ENCODE measurements around the gene MARVELD1. TPM values are rescaled to one million over a fixed set of nuclear protein-coding genes. Genes with fewer than 3 reads are reported as not detected.

The MARVELD1 gene
- total and polyA plus RNA-seq, 9 donors, result 16.2 to 58.5 (median 40.2) TPM

DNA sequence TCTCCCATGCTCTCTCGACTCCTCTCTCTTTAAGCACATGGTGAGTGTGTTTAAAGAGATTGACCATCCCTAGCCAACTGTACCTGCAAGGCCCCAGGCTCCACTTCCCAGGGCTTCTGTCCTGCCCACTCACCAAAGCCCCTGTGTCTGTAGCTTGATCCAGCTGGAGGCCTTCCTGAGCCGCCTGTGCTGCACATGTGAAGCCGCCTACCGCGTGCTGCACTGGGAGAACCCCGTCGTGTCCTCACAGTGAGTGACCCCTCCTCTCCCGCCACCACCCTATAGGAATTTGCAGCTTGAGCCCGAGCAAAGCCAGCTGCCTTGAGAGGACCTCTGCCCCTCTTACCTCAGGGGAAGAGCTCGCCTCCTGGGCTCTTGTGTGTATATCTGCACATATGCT, 34.6 kb downstream of the MARVELD1 start:
- intact Hi-C loops (cut with DNase I), result no loop called here
- WGBS, 3 donors, result 81 to 83% (median 83%) methylated on average over 10 of the region's 10 CpGs
- no peak overlapping the region for H3K27ac ChIP-seq
- H3K27me3 ChIP-seq, result no peaks in the 10 kb centered on the region
- no peak for DNase-seq
- no peaks in the 10 kb centered on the region for H3K9me3 ChIP-seq
- H3K36me3 ChIP-seq, result no peaks in the 10 kb centered on the region
- TF ChIP-seq CTCF (IDR thresholded peaks at IDR 0.05), result no peak
- TF ChIP-seq POLR2A (IDR thresholded peaks at IDR 0.05), result no peak
- no peak for TF ChIP-seq EP300 (IDR thresholded peaks at IDR 0.05)
- H3K4me1 ChIP-seq (ENCODE audit: insufficient read depth), result peaks cover 2% of the 10 kb centered on the region
- no peak overlapping the region for H3K4me3 ChIP-seq

DNA sequence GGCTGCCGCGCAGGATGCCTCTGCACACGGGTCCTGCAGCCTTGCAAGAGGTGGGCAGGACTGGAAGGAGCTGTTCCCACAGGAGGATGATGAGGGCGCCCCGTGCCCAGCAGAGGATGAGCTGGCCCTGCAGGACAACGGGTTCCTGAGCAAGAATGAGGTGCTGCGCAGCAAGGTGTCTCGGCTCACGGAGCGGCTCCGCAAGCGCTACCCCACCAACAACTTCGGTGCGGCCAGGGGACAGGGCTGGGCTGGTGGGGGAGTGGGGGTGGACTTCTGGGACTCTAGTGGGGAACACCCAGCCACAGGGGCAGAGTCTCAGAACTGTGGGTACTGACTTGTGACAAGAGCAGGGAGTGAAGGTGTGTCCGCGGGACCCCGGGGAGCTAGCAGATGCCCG, 39.4 kb downstream of the MARVELD1 start:
- H3K27ac ChIP-seq, result no peak overlapping the region
- TF ChIP-seq CTCF (IDR thresholded peaks at IDR 0.05), result no peak
- TF ChIP-seq POLR2A (IDR thresholded peaks at IDR 0.05), result no peak
- TF ChIP-seq EP300 (IDR thresholded peaks at IDR 0.05), result no peak
- H3K4me3 ChIP-seq, result no peak overlapping the region
- intact Hi-C loops (cut with DNase I), result no loop called here
- H3K27me3 ChIP-seq, result no peaks in the 10 kb centered on the region
- DNase-seq, result no peak
- no peaks in the 10 kb centered on the region for H3K4me1 ChIP-seq (ENCODE audit: insufficient read depth)
- WGBS, 3 donors, result 92 to 94% (median 93%) methylated on average over 18 of the region's 18 CpGs
- H3K9me3 ChIP-seq, result no peaks in the 10 kb centered on the region
- H3K36me3 ChIP-seq, result no peaks in the 10 kb centered on the region

DNA sequence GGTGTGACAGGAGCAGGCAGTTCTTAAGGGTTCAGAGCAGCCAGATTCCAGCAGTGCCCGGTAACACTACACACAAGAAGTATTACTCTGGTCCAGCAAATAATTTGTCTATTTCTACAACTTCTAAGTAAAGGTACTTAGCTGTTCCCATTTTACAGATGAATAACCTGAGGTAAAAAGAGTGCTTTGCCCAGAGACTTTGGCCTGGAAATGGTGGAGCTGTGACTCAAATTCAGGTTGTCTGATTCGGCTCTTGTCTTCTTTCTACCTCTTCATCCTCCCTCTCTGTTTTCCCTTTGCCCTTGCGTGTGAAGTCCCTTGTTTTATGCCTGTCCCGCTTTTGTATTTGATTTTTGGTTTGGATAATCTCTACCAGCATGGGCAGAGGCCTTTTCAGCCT, 41.2 kb downstream of the MARVELD1 start:
- Histone ChIP-seq H3K4me3 (no peak overlapping the region), H3K27ac (no peak overlapping the region), H3K36me3 (no peaks in the 10 kb centered on the region), H3K27me3 (no peaks in the 10 kb centered on the region), H3K4me1 (ENCODE audit: insufficient read depth) (no peaks in the 10 kb centered on the region), H3K9me3 (no peaks in the 10 kb centered on the region)
- intact Hi-C loops (cut with DNase I), result no loop called here
- DNase-seq, result no peak
- no peak for TF ChIP-seq CTCF (IDR thresholded peaks at IDR 0.05)
- TF ChIP-seq POLR2A (IDR thresholded peaks at IDR 0.05), result no peak
- TF ChIP-seq EP300 (IDR thresholded peaks at IDR 0.05), result no peak
- 48 to 87% (median 82%) methylated on average over 4 of the region's 4 CpGs for WGBS, 3 donors

DNA sequence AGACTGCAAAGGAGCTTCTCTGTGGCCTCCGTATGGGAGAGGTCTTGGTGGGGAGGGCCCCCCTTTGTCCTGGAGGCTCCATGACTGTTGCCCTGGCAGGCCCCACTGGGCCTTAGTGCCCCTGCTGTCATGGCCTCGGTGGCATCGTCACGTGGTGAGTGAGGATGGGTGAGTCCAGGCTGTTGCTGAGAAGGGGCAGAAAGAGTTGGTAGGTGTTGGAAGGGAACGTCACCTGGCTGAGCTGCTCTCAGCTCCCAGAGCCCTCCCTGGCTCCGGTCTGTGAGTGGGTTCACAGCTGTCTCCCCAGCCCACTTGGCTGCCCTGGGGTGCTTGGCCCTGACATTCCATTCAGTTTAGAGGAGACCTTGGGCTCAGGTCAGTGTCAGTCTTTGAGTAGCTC, 42.2 kb downstream of the MARVELD1 start:
- Histone ChIP-seq H3K27ac (no peak overlapping the region), H3K9me3 (no peaks in the 10 kb centered on the region), H3K27me3 (no peaks in the 10 kb centered on the region), H3K4me3 (no peak overlapping the region), H3K36me3 (no peaks in the 10 kb centered on the region), H3K4me1 (ENCODE audit: insufficient read depth) (no peaks in the 10 kb centered on the region)
- TF ChIP-seq POLR2A (IDR thresholded peaks at IDR 0.05) (no peak), CTCF (IDR thresholded peaks at IDR 0.05) (no peak), EP300 (IDR thresholded peaks at IDR 0.05) (no peak)
- intact Hi-C loops (cut with DNase I), result no loop called here
- no peak for DNase-seq
- WGBS, 3 donors, result 91 to 98% (median 92%) methylated on average over 6 of the region's 6 CpGs

- no peak for TF ChIP-seq POLR2A (IDR thresholded peaks at IDR 0.05)
- WGBS, 3 donors, result 56 to 69% (median 58%) methylated on average over 6 of the region's 6 CpGs
- Histone ChIP-seq H3K9me3 (no peaks in the 10 kb centered on the region), H3K4me3 (no peak overlapping the region), H3K27ac (no peak overlapping the region), H3K27me3 (no peaks in the 10 kb centered on the region), H3K36me3 (no peaks in the 10 kb centered on the region), H3K4me1 (ENCODE audit: insufficient read depth) (no peaks in the 10 kb centered on the region)
- intact Hi-C loops (cut with DNase I), result no loop called here
- no peak for DNase-seq
Measured at GRCh38 chr10:97757471-97757870, 43.9 kb downstream of the MARVELD1 start.

All from ovary (tissue), 9 donors.